Measurements from ENCODE around the gene DCBLD1.

DNA sequence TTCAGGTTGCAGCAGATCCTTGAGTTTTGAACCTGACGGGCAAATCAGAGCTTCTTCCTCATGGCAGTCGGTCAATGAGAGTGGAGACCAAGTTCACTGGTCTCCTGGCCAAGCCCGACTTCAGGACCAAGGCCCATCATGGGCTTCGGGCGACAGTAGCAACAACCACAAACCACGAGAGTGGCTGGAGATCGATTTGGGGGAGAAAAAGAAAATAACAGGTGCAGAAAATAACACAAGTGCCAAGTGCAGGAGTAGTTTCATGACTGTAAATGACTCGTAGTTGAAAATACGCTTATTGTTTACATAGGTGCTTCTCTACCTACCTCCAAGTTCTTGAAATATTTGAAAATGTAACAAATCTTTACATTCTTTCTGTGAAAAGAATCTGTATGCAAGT is 56.1 kb downstream of the DCBLD1 start:
- TF ChIP-seq, protein P1, sequence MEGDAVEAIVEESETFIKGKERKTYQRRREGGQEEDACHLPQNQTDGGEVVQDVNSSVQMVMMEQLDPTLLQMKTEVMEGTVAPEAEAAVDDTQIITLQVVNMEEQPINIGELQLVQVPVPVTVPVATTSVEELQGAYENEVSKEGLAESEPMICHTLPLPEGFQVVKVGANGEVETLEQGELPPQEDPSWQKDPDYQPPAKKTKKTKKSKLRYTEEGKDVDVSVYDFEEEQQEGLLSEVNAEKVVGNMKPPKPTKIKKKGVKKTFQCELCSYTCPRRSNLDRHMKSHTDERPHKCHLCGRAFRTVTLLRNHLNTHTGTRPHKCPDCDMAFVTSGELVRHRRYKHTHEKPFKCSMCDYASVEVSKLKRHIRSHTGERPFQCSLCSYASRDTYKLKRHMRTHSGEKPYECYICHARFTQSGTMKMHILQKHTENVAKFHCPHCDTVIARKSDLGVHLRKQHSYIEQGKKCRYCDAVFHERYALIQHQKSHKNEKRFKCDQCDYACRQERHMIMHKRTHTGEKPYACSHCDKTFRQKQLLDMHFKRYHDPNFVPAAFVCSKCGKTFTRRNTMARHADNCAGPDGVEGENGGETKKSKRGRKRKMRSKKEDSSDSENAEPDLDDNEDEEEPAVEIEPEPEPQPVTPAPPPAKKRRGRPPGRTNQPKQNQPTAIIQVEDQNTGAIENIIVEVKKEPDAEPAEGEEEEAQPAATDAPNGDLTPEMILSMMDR (IDR thresholded peaks at IDR 0.05), result no peak
- TF ChIP-seq POLR2A (IDR thresholded peaks at IDR 0.05) (no peak), POLR2AphosphoS5 (IDR thresholded peaks at IDR 0.05; ENCODE audit: insufficient read depth in 1 of 2, low read depth in 1 of 2) (no peak)
